ENCODE results near the gene F9. TPM values are rescaled to one million over a fixed set of nuclear protein-coding genes. Genes with fewer than 3 reads are reported as not detected.
"Not testable (repeated sequence)": the region's sequence is repeated elsewhere in the genome, so short reads cannot be mapped to it uniquely, and the experiment has no call there.

The F9 gene
- total RNA-seq = under 1 TPM in 1 of 3 donors, not detected in 2; 0.11 TPM

- no peaks in the 10 kb centered on the region for H3K27me3 Mint-ChIP-seq (ENCODE audit: low read depth)
- no peaks in the 10 kb centered on the region for H3K4me1 Mint-ChIP-seq (ENCODE audit: low read depth)
- H3K4me3 Mint-ChIP-seq = no peak within 1 kb of the TSS
- no peaks in the 10 kb centered on the region for H3K36me3 Mint-ChIP-seq (ENCODE audit: insufficient read depth)
- no peak for DNase-seq
- H3K9me3 Mint-ChIP-seq = no peaks in the 10 kb centered on the region
- ATAC-seq = no peak
These were observed at the start of gene F9 for GRCh38 chrX:139530550-139530949. Gene F9 (plus strand): TSS chrX:139530739. CDS start chrX:139530765, 26 bp downstream.

DNA sequence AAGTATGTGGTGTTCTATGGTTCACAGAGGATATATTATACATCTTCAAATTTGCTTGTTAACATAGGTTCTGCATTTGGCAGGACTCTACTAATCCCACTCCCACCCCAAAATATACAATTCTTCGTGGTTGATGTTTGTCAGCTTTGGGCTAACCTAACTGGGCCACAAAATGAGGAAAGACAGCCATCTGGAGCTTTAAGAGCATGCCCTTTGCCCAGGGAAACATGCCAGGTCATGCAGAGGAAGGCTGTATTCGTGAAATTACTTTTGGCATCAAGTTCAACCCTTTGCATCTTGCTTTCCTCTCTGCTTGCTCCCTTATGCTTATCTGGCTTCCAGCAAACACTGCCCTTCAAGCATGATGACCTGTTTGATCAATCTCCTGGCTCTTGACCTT, 46.8 kb upstream of the F9 start:
- H3K27me3 Mint-ChIP-seq (ENCODE audit: low read depth) = peaks cover 2% of the 10 kb centered on the region
- DNase-seq (no peak), ATAC-seq (no peak)
- no peak overlapping the region for H3K4me3 Mint-ChIP-seq
- H3K36me3 Mint-ChIP-seq (ENCODE audit: insufficient read depth) = no peaks in the 10 kb centered on the region
- no peaks in the 10 kb centered on the region for H3K9me3 Mint-ChIP-seq
- H3K4me1 Mint-ChIP-seq (ENCODE audit: low read depth) = no peaks in the 10 kb centered on the region

GRCh38 chrX:139484591-139484990, 45.9 kb upstream of the F9 start:
- H3K9me3 Mint-ChIP-seq = no peaks in the 10 kb centered on the region
- peaks cover 2% of the 10 kb centered on the region for H3K27me3 Mint-ChIP-seq (ENCODE audit: low read depth)
- DNase-seq = no peak
- ATAC-seq = no peak
- H3K36me3 Mint-ChIP-seq (ENCODE audit: insufficient read depth) = no peaks in the 10 kb centered on the region
- H3K4me3 Mint-ChIP-seq = no peak overlapping the region
- H3K4me1 Mint-ChIP-seq (ENCODE audit: low read depth) = no peaks in the 10 kb centered on the region

DNA sequence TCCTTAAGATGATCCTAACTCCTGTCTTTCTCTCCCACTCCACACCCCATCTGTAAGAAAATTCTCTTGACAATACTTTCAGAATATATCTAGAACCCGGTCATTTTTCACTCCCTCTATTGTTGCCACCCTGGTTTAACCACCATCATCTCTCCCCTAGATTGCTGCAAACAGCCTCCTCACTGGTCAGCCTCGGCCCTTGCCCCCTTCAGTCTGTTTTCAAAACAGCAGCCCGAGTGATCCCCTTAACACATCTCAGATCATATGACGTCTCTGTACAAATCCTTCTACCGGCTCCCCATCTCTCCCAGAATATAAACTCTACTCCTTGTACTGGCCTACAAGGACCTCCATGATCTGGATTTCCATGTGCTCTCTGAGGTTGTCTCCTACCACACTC, 35.2 kb upstream of the F9 start:
- no peaks in the 10 kb centered on the region for H3K9me3 Mint-ChIP-seq
- no peaks in the 10 kb centered on the region for H3K36me3 Mint-ChIP-seq (ENCODE audit: insufficient read depth)
- H3K4me3 Mint-ChIP-seq = no peak overlapping the region

GRCh38 chrX:139506333-139506732, 24.2 kb upstream of the F9 start:
- Mint-ChIP-seq H3K36me3 (ENCODE audit: insufficient read depth) (no peaks in the 10 kb centered on the region), H3K9me3 (no peaks in the 10 kb centered on the region)
- ATAC-seq = no peak

More for the DNA sequence above, 35.2 kb upstream of the F9 start:
- no peaks in the 10 kb centered on the region for H3K27me3 Mint-ChIP-seq (ENCODE audit: low read depth)
- no peak for DNase-seq
- ATAC-seq = no peak
- H3K4me1 Mint-ChIP-seq (ENCODE audit: low read depth) = no peaks in the 10 kb centered on the region

GRCh38 chrX:139508099-139508498, 22.4 kb upstream of the F9 start:
- H3K27me3 Mint-ChIP-seq (ENCODE audit: low read depth) = peaks cover 6% of the 10 kb centered on the region
- H3K36me3 Mint-ChIP-seq (ENCODE audit: insufficient read depth) = no peaks in the 10 kb centered on the region
- H3K9me3 Mint-ChIP-seq = no peaks in the 10 kb centered on the region
- ATAC-seq = no peak
- DNase-seq = no peak
- H3K4me1 Mint-ChIP-seq (ENCODE audit: low read depth) = no peaks in the 10 kb centered on the region
- H3K4me3 Mint-ChIP-seq = no peak overlapping the region

More at GRCh38 chrX:139506333-139506732, 24.2 kb upstream of the F9 start:
- no peak for DNase-seq
- peaks cover 8% of the 10 kb centered on the region for H3K27me3 Mint-ChIP-seq (ENCODE audit: low read depth)
- H3K4me1 Mint-ChIP-seq (ENCODE audit: low read depth) = no peaks in the 10 kb centered on the region
- no peak overlapping the region for H3K4me3 Mint-ChIP-seq

DNA sequence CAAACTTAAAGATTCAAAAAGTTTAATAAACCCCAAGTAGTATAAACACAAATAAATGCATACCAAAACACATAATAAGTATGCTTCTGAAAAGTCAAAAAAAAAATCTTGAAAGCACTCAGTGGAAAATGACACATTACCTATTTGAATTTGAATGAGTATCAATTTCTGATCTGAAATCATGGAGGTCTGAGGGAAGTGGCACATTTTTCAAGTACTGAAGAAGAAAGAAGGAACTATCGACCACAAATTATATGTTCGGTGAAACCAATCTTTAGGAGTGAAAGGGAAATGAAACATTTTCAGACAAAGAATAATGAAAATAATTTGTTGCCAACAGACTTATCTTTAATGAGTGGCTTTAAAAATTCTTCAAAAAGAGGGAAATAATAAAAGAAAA, 12.1 kb upstream of the F9 start:
- DNase-seq (no peak), ATAC-seq (no peak)
- Mint-ChIP-seq H3K4me1 (ENCODE audit: low read depth) (no peaks in the 10 kb centered on the region), H3K36me3 (ENCODE audit: insufficient read depth) (no peaks in the 10 kb centered on the region), H3K9me3 (no peaks in the 10 kb centered on the region), H3K4me3 (no peak overlapping the region), H3K27me3 (ENCODE audit: low read depth) (peaks cover 7% of the 10 kb centered on the region)

- H3K9me3 Mint-ChIP-seq; H3K4me1 Mint-ChIP-seq (ENCODE audit: low read depth); DNase-seq; H3K4me3 Mint-ChIP-seq; ATAC-seq; H3K36me3 Mint-ChIP-seq (ENCODE audit: insufficient read depth); H3K27me3 Mint-ChIP-seq (ENCODE audit: low read depth): not testable (repeated sequence)
These were observed 1.7 kb upstream of the F9 start for GRCh38 chrX:139528829-139529228.

DNA sequence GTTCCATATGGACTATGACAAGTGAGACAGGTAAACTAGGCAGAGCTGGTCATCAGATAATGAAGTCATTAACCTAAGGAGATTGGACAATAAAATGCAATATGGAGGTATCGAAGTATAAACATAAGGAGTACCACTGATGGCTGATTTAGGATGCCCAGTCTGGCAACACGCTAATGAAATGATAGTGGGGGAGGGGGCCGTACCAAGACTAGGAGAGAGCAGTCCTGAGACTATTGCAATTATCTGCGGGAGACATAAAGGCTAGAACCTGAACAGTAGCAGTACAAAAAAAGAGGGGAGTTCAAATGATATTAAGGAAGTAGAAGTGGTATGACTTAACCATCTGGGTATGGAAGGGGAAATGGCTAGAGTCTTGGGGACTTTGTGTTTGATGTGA, 2.3 kb downstream of the F9 start:
- no peaks in the 10 kb centered on the region for H3K9me3 Mint-ChIP-seq
- ATAC-seq = no peak
- no peaks in the 10 kb centered on the region for H3K36me3 Mint-ChIP-seq (ENCODE audit: insufficient read depth)
- H3K4me3 Mint-ChIP-seq = no peak overlapping the region
- H3K27me3 Mint-ChIP-seq (ENCODE audit: low read depth) = peaks cover 2% of the 10 kb centered on the region
- DNase-seq = no peak
- no peaks in the 10 kb centered on the region for H3K4me1 Mint-ChIP-seq (ENCODE audit: low read depth)

DNA sequence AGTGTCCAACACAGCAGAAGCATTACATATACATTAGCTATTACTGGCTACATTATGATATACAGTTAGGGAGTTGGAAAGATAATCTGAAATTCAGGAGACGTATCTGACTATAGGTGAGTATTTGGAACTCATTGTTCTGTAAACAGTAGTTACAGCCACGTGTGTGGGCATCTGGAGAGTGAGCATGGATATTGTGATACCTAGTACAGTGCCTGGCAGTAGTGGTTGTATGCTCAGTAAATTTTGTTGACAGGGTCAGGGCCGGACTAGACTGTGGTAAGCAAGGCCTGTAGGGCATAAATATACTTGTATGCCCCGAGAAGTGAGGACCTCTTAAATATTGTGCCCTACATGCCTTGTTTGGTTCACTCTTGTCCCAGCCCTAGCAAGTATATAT, 2.9 kb downstream of the F9 start:
- no peak for ATAC-seq
- H3K36me3 Mint-ChIP-seq (ENCODE audit: insufficient read depth) = no peaks in the 10 kb centered on the region
- H3K4me1 Mint-ChIP-seq (ENCODE audit: low read depth) = no peaks in the 10 kb centered on the region
- no peak overlapping the region for H3K4me3 Mint-ChIP-seq
- peaks cover 2% of the 10 kb centered on the region for H3K27me3 Mint-ChIP-seq (ENCODE audit: low read depth)
- DNase-seq = no peak
- H3K9me3 Mint-ChIP-seq = no peaks in the 10 kb centered on the region

- no peaks in the 10 kb centered on the region for H3K36me3 Mint-ChIP-seq (ENCODE audit: insufficient read depth)
- DNase-seq = no peak
- H3K4me3 Mint-ChIP-seq = no peak overlapping the region
- H3K27me3 Mint-ChIP-seq (ENCODE audit: low read depth) = peaks cover 2% of the 10 kb centered on the region
- H3K4me1 Mint-ChIP-seq (ENCODE audit: low read depth) = no peaks in the 10 kb centered on the region
- no peaks in the 10 kb centered on the region for H3K9me3 Mint-ChIP-seq
- no peak for ATAC-seq
These were observed 8.6 kb downstream of the F9 start for GRCh38 chrX:139538907-139539790.

DNA sequence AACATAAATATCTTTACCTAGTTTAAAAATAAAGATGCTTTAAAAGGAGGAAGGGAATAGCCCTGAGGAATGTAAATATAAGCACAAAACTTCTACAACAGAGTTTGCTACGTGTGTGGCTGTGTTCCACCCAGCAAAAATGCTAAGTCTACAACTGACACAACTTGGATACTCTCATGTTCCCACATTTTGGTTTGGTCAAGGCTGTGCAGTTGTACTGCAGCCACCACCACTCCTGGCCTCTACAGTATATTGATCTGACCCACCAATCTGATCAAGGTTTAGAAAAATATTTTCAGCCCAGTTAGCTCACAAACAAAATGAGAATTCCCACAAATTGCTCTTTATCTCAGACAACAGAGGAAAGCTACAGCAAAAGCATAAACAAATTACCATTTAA, 12.1 kb downstream of the F9 start:
- ATAC-seq = no peak
- Mint-ChIP-seq H3K9me3 (no peaks in the 10 kb centered on the region), H3K27me3 (ENCODE audit: low read depth) (peaks cover 2% of the 10 kb centered on the region), H3K36me3 (ENCODE audit: insufficient read depth) (no peaks in the 10 kb centered on the region), H3K4me1 (ENCODE audit: low read depth) (no peaks in the 10 kb centered on the region), H3K4me3 (no peak overlapping the region)
- no peak for DNase-seq

DNA sequence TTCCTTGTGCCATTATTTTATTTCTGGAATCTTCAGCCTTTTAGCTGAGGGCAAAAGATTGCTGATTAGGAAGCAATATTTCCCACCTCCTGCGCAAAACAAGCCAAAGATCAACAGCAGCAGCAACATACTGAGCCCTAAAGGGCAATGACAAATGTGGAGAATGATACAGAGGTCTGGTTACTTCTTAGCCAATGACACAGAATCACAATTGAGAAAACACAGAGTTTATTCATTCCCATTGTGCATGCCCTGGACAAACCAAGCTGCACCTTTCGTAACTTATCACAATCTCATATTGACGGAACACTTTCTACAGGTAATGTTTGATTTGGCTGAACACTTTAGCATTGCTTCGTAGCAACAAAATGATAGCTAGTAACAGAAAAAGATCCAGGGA, 13.4 kb downstream of the F9 start:
- Mint-ChIP-seq H3K9me3 (no peaks in the 10 kb centered on the region), H3K36me3 (ENCODE audit: insufficient read depth) (no peaks in the 10 kb centered on the region), H3K27me3 (ENCODE audit: low read depth) (no peaks in the 10 kb centered on the region), H3K4me1 (ENCODE audit: low read depth) (no peaks in the 10 kb centered on the region), H3K4me3 (no peak overlapping the region)
- DNase-seq (no peak), ATAC-seq (no peak)

DNA sequence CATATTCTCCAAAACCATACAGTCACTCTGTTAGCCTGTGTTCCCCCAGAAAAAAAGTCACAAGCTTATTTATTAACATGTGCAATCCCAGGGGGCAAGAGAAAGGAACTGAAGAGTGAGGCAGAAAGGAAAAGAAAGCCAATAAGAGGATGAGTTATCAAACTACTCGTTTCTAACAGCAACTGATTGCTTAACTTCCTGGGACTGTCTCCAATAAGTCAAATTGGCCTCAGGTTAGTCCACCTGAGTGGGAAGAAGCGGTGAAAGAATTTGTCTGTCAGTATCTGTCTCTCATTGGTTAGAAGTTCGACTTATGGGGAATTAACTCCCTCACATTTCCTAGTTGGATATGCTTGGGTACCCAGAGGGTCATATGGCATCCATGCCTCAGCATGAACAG, 14.1 kb downstream of the F9 start:
- no peaks in the 10 kb centered on the region for H3K27me3 Mint-ChIP-seq (ENCODE audit: low read depth)
- DNase-seq (no peak), ATAC-seq (no peak)
- H3K36me3 Mint-ChIP-seq (ENCODE audit: insufficient read depth) = no peaks in the 10 kb centered on the region
- H3K4me1 Mint-ChIP-seq (ENCODE audit: low read depth) = no peaks in the 10 kb centered on the region
- no peak overlapping the region for H3K4me3 Mint-ChIP-seq
- no peaks in the 10 kb centered on the region for H3K9me3 Mint-ChIP-seq

GRCh38 chrX:139554376-139554775, 23.8 kb downstream of the F9 start:
- no peak for ATAC-seq
- Mint-ChIP-seq H3K9me3 (no peaks in the 10 kb centered on the region), H3K36me3 (ENCODE audit: insufficient read depth) (no peaks in the 10 kb centered on the region)

More at GRCh38 chrX:139554376-139554775, 23.8 kb downstream of the F9 start:
- DNase-seq = no peak
- peaks cover 4% of the 10 kb centered on the region for H3K27me3 Mint-ChIP-seq (ENCODE audit: low read depth)
- H3K4me3 Mint-ChIP-seq = no peak overlapping the region
- H3K4me1 Mint-ChIP-seq (ENCODE audit: low read depth) = peaks cover 9% of the 10 kb centered on the region
